Neural cell (in vitro differentiated cells): ENCODE measurements around the gene CLIC3.

Experiments used
- EP300 ChIP-seq: fragments of 450-650 bp; conservative IDR thresholded peaks from 2 replicates; pipeline ENCODE4 v1.6.1; 2014; ENCODE audit warnings: antibody characterized with exemption, mild to moderate bottlenecking, moderate library complexity; ENCODE audit not compliant: poor library complexity, severe bottlenecking
- EZH2 ChIP-seq: fragments of 200-600, 300-800 bp; shearing (Covaris generic), sonication (generic); IDR thresholded peaks from 2 replicates; pipeline ENCODE4 v1.6.1; 2014; ENCODE audit warnings: antibody characterized with exemption, low read length, borderline replicate concordance, mild to moderate bottlenecking; ENCODE audit not compliant: insufficient read depth, poor library complexity, severe bottlenecking
- MXI1 ChIP-seq: fragments of 450-650 bp; conservative IDR thresholded peaks from 2 replicates; pipeline ENCODE4 v1.6.1; 2014; ENCODE audit warnings: antibody characterized with exemption, mild to moderate bottlenecking; ENCODE audit not compliant: poor library complexity, severe bottlenecking
- POLR2AphosphoS5 ChIP-seq: IDR thresholded peaks from 2 replicates; pipeline ENCODE4 v1.6.1; 2012
- RAD21 ChIP-seq: fragments of 450-650 bp; conservative IDR thresholded peaks from 2 replicates; pipeline ENCODE4 v1.6.1; 2014; ENCODE audit warnings: antibody characterized with exemption, mild to moderate bottlenecking, moderate library complexity
- SMC3 ChIP-seq: fragments of 450-650 bp; conservative IDR thresholded peaks from 2 replicates; pipeline ENCODE4 v1.6.1; 2014; ENCODE audit warnings: antibody characterized with exemption, mild to moderate bottlenecking, moderate library complexity; ENCODE audit not compliant: poor library complexity
- TAF1 ChIP-seq: IDR thresholded peaks from 2 replicates; pipeline ENCODE4 v1.6.1; 2012; ENCODE audit warnings: low read depth
- TF ChIP-seq, protein P1 (sequence below): fragments of 450-650 bp; IDR thresholded peaks from 2 replicates; pipeline ENCODE4 v1.5.1; 2014; ENCODE audit warnings: antibody characterized with exemption, mild to moderate bottlenecking, moderate library complexity; ENCODE audit not compliant: poor library complexity, severe bottlenecking
- TF ChIP-seq, protein P2 (sequence below): IDR thresholded peaks from 2 replicates; pipeline ENCODE4 v1.6.1; 2012; ENCODE audit warnings: borderline replicate concordance

DNA sequence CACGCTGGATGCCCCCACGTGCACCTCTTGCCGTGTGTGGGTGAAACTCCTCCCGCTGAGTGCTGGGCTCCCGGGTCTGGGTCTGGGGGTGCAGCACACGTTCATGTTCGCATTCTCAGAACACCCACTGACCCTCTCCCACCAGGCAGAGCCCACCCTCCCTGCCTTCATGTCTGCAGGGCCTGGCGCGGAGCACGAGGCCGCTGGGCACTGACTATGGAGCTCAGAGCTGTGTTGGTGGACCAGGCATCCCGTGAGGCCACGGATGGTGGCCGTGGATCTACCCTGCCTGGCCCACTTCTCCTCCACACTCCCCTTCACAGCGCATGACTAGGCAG lies 35.5 kb downstream of the CLIC3 start:
- TF ChIP-seq, protein P1, sequence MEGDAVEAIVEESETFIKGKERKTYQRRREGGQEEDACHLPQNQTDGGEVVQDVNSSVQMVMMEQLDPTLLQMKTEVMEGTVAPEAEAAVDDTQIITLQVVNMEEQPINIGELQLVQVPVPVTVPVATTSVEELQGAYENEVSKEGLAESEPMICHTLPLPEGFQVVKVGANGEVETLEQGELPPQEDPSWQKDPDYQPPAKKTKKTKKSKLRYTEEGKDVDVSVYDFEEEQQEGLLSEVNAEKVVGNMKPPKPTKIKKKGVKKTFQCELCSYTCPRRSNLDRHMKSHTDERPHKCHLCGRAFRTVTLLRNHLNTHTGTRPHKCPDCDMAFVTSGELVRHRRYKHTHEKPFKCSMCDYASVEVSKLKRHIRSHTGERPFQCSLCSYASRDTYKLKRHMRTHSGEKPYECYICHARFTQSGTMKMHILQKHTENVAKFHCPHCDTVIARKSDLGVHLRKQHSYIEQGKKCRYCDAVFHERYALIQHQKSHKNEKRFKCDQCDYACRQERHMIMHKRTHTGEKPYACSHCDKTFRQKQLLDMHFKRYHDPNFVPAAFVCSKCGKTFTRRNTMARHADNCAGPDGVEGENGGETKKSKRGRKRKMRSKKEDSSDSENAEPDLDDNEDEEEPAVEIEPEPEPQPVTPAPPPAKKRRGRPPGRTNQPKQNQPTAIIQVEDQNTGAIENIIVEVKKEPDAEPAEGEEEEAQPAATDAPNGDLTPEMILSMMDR, result no peak
- TF ChIP-seq TAF1 (no peak), EZH2 (no peak), POLR2AphosphoS5 (no peak), EP300 (no peak), RAD21 (no peak), MXI1 (no peak), SMC3 (no peak)
- TF ChIP-seq, protein P2, sequence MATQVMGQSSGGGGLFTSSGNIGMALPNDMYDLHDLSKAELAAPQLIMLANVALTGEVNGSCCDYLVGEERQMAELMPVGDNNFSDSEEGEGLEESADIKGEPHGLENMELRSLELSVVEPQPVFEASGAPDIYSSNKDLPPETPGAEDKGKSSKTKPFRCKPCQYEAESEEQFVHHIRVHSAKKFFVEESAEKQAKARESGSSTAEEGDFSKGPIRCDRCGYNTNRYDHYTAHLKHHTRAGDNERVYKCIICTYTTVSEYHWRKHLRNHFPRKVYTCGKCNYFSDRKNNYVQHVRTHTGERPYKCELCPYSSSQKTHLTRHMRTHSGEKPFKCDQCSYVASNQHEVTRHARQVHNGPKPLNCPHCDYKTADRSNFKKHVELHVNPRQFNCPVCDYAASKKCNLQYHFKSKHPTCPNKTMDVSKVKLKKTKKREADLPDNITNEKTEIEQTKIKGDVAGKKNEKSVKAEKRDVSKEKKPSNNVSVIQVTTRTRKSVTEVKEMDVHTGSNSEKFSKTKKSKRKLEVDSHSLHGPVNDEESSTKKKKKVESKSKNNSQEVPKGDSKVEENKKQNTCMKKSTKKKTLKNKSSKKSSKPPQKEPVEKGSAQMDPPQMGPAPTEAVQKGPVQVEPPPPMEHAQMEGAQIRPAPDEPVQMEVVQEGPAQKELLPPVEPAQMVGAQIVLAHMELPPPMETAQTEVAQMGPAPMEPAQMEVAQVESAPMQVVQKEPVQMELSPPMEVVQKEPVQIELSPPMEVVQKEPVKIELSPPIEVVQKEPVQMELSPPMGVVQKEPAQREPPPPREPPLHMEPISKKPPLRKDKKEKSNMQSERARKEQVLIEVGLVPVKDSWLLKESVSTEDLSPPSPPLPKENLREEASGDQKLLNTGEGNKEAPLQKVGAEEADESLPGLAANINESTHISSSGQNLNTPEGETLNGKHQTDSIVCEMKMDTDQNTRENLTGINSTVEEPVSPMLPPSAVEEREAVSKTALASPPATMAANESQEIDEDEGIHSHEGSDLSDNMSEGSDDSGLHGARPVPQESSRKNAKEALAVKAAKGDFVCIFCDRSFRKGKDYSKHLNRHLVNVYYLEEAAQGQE, result no peak
